H1 (cell line): ENCODE measurements around the gene SERPINB8.

Experiments
- KDM1A ChIP-seq: fragments of 200-600, 300-600 bp; sonication (generic); IDR thresholded peaks from 2 replicates; pipeline ENCODE4 v1.7.1; 2016; ENCODE audit warnings: mild to moderate bottlenecking, low read length, borderline replicate concordance
- POLR2A ChIP-seq, 2 experiments: IDR thresholded peaks; 1 replicate in 1 of 2; 2 replicates in 1 of 2; pipeline ENCODE4 v1.6.1; 2011; ENCODE audit warnings: low read depth in 2 of 2, low read length in 2 of 2, mild to moderate bottlenecking in 2 of 2; ENCODE audit errors: control extremely low read depth in 1 of 2
- SIN3A ChIP-seq, 2 experiments: IDR thresholded peaks in 1 of 2; conservative IDR thresholded peaks in 1 of 2; 2 replicates each; pipeline ENCODE4 v1.6.1; 2011 to 2012; ENCODE audit warnings: low read length in 2 of 2, improper control_type of control experiment in 1 of 2, low read depth in 1 of 2, mild to moderate bottlenecking in 1 of 2
- SRF ChIP-seq: IDR thresholded peaks from 2 replicates; pipeline ENCODE4 v1.6.1; 2011; ENCODE audit warnings: mild to moderate bottlenecking, low read depth, low read length, moderate library complexity
- TEAD4 ChIP-seq: IDR thresholded peaks from 2 replicates; pipeline ENCODE4 v1.6.1; 2012; ENCODE audit warnings: low read depth, low read length, inconsistent platforms, mixed read lengths
- ZNF274 ChIP-seq: IDR thresholded peaks from 2 replicates; pipeline ENCODE4 v1.7.0; 2012; ENCODE audit warnings: low read length, borderline replicate concordance; ENCODE audit errors: extremely low read depth
- TF ChIP-seq, protein P1 (sequence below): IDR thresholded peaks from 2 replicates; pipeline ENCODE4 v1.6.1; 2012; ENCODE audit warnings: inconsistent platforms
- TF ChIP-seq, protein P2 (sequence below), 3 experiments: IDR thresholded peaks; 1 replicate in 2 of 3; 2 replicates in 1 of 3; pipeline versions ENCODE4 v1.5.1 to v1.6.1; 2011; ENCODE audit warnings: low read length in 3 of 3, mild to moderate bottlenecking in 3 of 3, inconsistent platforms in 2 of 3, low read depth in 1 of 3, moderate library complexity in 1 of 3; ENCODE audit not compliant: insufficient read depth in 1 of 3; ENCODE audit errors: control extremely low read depth in 1 of 3

DNA sequence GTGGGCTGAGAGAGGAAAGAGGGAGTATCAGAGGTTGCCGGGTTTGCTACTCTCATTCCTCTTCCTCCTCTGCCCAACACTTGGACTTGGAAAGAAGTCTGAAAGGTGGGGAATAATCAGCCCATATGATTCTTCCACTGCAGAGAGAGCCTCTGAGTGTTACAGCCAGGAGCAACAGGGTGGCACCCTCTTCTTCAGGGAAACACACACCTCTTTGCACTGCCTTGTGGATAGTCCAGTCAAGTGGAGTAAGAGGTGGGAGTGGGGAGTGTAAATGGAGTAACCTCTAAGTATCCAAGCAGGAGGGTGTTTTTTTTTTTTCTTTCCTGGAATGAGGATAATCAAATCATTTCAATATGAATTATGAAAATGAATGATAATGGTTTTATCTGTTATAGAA is 9.0 kb upstream of the SERPINB8 start:
- TF ChIP-seq, protein P1, sequence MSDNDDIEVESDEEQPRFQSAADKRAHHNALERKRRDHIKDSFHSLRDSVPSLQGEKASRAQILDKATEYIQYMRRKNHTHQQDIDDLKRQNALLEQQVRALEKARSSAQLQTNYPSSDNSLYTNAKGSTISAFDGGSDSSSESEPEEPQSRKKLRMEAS, result no peak
- TF ChIP-seq, protein P2, sequence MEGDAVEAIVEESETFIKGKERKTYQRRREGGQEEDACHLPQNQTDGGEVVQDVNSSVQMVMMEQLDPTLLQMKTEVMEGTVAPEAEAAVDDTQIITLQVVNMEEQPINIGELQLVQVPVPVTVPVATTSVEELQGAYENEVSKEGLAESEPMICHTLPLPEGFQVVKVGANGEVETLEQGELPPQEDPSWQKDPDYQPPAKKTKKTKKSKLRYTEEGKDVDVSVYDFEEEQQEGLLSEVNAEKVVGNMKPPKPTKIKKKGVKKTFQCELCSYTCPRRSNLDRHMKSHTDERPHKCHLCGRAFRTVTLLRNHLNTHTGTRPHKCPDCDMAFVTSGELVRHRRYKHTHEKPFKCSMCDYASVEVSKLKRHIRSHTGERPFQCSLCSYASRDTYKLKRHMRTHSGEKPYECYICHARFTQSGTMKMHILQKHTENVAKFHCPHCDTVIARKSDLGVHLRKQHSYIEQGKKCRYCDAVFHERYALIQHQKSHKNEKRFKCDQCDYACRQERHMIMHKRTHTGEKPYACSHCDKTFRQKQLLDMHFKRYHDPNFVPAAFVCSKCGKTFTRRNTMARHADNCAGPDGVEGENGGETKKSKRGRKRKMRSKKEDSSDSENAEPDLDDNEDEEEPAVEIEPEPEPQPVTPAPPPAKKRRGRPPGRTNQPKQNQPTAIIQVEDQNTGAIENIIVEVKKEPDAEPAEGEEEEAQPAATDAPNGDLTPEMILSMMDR (IDR thresholded peaks at IDR 0.05; ENCODE audit: control extremely low read depth in 1 of 3, insufficient read depth in 1 of 3, low read depth in 1 of 3, low read length in 3 of 3), result no peak
- no peak for TF ChIP-seq SIN3A (conservative IDR thresholded peaks at IDR 0.05 in 1 of 2, IDR thresholded peaks at IDR 0.05 in 1 of 2; ENCODE audit: low read depth in 1 of 2, low read length in 2 of 2)
- no peak for TF ChIP-seq TEAD4
- no peak for TF ChIP-seq SRF
- TF ChIP-seq POLR2A (IDR thresholded peaks at IDR 0.05; ENCODE audit: control extremely low read depth in 1 of 2, low read depth in 2 of 2, low read length in 2 of 2), result no peak
- TF ChIP-seq KDM1A, result no peak
- TF ChIP-seq ZNF274, result no peak
